ENCODE data around the gene NADK2.

GRCh38 chr5:36246036-36246800 is 4.5 kb upstream of the NADK2 start:
- TF ChIP-seq POLR2A (IDR thresholded peaks at IDR 0.05): no peak
- TF ChIP-seq, protein P1, sequence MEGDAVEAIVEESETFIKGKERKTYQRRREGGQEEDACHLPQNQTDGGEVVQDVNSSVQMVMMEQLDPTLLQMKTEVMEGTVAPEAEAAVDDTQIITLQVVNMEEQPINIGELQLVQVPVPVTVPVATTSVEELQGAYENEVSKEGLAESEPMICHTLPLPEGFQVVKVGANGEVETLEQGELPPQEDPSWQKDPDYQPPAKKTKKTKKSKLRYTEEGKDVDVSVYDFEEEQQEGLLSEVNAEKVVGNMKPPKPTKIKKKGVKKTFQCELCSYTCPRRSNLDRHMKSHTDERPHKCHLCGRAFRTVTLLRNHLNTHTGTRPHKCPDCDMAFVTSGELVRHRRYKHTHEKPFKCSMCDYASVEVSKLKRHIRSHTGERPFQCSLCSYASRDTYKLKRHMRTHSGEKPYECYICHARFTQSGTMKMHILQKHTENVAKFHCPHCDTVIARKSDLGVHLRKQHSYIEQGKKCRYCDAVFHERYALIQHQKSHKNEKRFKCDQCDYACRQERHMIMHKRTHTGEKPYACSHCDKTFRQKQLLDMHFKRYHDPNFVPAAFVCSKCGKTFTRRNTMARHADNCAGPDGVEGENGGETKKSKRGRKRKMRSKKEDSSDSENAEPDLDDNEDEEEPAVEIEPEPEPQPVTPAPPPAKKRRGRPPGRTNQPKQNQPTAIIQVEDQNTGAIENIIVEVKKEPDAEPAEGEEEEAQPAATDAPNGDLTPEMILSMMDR (IDR thresholded peaks at IDR 0.05): no peak
